ENCODE data around the gene CPSF2. TPM values are rescaled to one million over a fixed set of nuclear protein-coding genes. Genes with fewer than 3 reads are reported as not detected.

The CPSF2 gene
- total RNA-seq, 1 experiment from 2014 or later = 51.5 TPM

DNA sequence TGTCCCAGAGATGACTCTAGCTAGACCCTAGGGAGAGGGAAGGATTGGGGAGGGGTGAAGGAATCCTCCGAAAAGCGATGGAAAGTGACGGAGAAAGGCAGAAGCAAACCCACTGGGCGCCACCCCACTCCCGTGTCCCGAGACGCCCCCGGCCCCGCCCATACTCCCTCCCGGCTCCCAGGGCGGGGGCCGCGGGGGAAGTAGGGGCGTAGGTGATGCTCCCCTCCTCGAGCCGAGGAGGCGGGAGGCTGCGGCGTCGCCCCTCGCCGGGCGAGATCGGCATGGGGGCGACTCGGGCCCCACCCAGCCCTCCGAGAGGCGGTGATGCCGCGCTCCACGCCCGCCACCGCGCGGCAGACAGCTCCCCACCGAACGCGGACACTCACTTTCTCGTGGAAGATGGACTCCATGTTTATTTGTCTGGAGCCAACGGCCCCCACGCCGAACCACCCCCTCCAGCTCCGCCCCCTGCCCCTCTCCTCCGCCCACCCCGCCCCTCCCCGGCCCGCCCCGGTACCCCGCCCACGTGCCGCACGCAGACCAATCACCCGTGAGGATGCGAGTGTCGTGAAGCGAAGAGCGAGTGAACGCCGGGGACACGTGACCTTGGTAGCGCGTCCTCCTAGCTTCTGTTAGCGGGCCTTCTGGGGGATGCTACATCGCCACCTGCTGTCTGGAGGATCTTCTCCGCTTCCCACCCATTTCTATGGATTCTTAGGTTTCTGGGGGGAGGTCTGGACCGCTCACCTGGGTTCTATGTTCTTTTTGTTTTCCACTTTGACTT, 15.4 kb upstream of the CPSF2 start, which contains the start of gene ATXN3:
Gene ATXN3 (minus strand): TSS at position 440 of the 784 bp plus-strand sequence. CDS start 30 bp downstream, at position 410.
- DNase-seq (peak; percentile 96), ATAC-seq (peak; percentile 90)
- H3K4me2 ChIP-seq (ENCODE audit: low read length) = peak within 1 kb of the TSS; percentile 95
- H3K79me2 ChIP-seq (ENCODE audit: low read length) = peaks cover 40% of the 10 kb centered on the region
- H3K9ac ChIP-seq (ENCODE audit: low read length) = peak within 1 kb of the TSS; percentile 81
- intact Hi-C loops (cut with micrococcal nuclease) = loop anchor here (1.0 to 2.0 kb wide), 2 partner anchors 15 to 66 kb away; partner anchors contain the start of genes CPSF2, NDUFB1 and TRIP11
- no peaks in the 10 kb centered on the region for H4K20me1 ChIP-seq (ENCODE audit: low read length)
- TF ChIP-seq, protein P1, sequence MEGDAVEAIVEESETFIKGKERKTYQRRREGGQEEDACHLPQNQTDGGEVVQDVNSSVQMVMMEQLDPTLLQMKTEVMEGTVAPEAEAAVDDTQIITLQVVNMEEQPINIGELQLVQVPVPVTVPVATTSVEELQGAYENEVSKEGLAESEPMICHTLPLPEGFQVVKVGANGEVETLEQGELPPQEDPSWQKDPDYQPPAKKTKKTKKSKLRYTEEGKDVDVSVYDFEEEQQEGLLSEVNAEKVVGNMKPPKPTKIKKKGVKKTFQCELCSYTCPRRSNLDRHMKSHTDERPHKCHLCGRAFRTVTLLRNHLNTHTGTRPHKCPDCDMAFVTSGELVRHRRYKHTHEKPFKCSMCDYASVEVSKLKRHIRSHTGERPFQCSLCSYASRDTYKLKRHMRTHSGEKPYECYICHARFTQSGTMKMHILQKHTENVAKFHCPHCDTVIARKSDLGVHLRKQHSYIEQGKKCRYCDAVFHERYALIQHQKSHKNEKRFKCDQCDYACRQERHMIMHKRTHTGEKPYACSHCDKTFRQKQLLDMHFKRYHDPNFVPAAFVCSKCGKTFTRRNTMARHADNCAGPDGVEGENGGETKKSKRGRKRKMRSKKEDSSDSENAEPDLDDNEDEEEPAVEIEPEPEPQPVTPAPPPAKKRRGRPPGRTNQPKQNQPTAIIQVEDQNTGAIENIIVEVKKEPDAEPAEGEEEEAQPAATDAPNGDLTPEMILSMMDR (conservative IDR thresholded peaks at IDR 0.05; ENCODE audit: low read depth, low read length) = peak; percentile 68
- TF ChIP-seq EZH2 (IDR thresholded peaks at IDR 0.05; ENCODE audit: low read length, unreplicated experiment) = no peak
- peaks cover 11% of the 10 kb centered on the region for H3K4me1 ChIP-seq (ENCODE audit: insufficient read depth, low read length)
- H2AFZ ChIP-seq (ENCODE audit: low read length) = peak within 1 kb of the TSS; percentile 97
- POLR2A ChIA-PET (ENCODE audit: unreplicated experiment) = interaction anchor here (0.5 to 1.1 kb wide), 9 partner anchors 8 to 1084 kb away, joined by 3 to 15 read pairs (median 4); partner anchors contain the start of genes CPSF2, NDUFB1 and TRIP11
- no TSS peak for BruUV-seq (replicated peaks)
- no peaks in the 10 kb centered on the region for H3K27me3 ChIP-seq (ENCODE audit: low read length)
- H3K27ac ChIP-seq (ENCODE audit: low read length) = peak within 1 kb of the TSS; percentile 71
- H3K36me3 ChIP-seq (ENCODE audit: low read depth, low read length) = no peaks in the 10 kb centered on the region
- peak within 1 kb of the TSS; percentile 96 for H3K4me3 ChIP-seq (ENCODE audit: low read length)
- H3K9me2 ChIP-seq (replicated peaks; ENCODE audit: low read length) = no peaks in the 10 kb centered on the region
- no peaks in the 10 kb centered on the region for H3F3A ChIP-seq (ENCODE audit: low read length, unreplicated experiment)
- H3K9me3 ChIP-seq (ENCODE audit: low read length) = no peaks in the 10 kb centered on the region
- CTCF ChIA-PET = interaction anchor here (0.6 to 1.3 kb wide), 4 partner anchors 15 to 360 kb away, joined by 5 to 18 read pairs (median 6); partner anchors contain the start of genes CPSF2, NDUFB1 and TRIP11

DNA sequence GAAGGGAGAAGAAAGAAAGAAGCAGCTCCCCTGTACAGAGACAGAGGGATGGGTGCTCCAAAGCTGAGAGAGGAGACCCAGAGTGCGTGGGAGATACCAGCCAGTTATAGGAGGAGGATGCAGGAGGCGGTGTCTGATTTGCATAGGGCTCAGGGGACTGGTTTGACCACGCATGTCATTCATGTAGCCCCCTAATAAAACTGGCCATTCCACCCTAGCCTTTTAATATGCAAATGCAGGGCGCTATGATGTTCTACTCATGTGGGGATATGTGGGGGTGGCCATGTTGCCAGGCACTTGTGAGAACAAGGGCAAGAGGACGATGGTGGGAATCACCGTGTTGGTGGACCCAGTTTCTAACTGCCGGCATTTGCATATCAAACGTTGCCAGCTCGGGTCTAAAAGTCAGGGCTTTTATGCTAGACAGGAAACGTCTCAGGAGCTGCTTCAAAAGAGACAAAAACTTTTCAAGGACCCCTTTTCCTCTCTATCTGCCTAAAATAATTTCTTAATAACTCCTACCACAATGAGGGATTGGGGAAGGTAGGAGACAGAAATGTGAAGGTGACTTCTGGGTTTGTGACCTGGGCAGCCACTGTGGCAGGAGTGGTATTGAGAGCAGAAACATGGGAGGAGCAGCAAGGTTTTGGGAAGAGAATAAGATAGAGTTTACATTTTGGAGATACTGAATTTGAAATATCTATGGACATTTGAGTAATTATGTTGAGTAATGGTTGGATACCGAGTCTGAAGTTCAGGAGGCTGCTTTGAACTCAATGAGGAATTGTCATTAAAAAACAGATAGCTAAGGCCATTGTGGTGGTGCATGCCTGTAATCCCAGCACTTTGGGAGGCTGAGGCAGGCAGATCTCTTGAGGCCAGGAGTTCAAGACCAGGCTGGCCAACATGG, 13.2 kb upstream of the CPSF2 start:
- H3K36me3 ChIP-seq (ENCODE audit: low read depth, low read length) = no peaks in the 10 kb centered on the region
- no peak overlapping the region for H3K4me3 ChIP-seq (ENCODE audit: low read length)
- ChIA-PET CTCF (interaction anchor here (0.6 kb wide), 1 partner anchor 9 kb away, joined by 3 read pairs; no protein-coding TSS in a partner anchor), POLR2A (ENCODE audit: unreplicated experiment) (no interaction called here)
- no peak overlapping the region for H3K4me2 ChIP-seq (ENCODE audit: low read length)
- no peak overlapping the region for H3K9ac ChIP-seq (ENCODE audit: low read length)
- H3F3A ChIP-seq (ENCODE audit: low read length, unreplicated experiment) = no peaks in the 10 kb centered on the region
- no peaks in the 10 kb centered on the region for H3K27me3 ChIP-seq (ENCODE audit: low read length)
- H3K4me1 ChIP-seq (ENCODE audit: insufficient read depth, low read length) = peaks cover 7% of the 10 kb centered on the region
- no peak for TF ChIP-seq EZH2 (IDR thresholded peaks at IDR 0.05; ENCODE audit: low read length, unreplicated experiment)
- TF ChIP-seq, protein P1 (conservative IDR thresholded peaks at IDR 0.05; ENCODE audit: low read depth, low read length) = no peak
- no peak for TF ChIP-seq EZH2phosphoT487 (IDR thresholded peaks at IDR 0.05; ENCODE audit: borderline replicate concordance, low read length)
- H3K79me2 ChIP-seq (ENCODE audit: low read length) = peaks cover 23% of the 10 kb centered on the region
- no peaks in the 10 kb centered on the region for H3K9me2 ChIP-seq (replicated peaks; ENCODE audit: low read length)
- intact Hi-C loops (cut with micrococcal nuclease) = no loop called here
- ATAC-seq (no peak), DNase-seq (no peak)
- no TSS peak for BruUV-seq (replicated peaks)
- H4K20me1 ChIP-seq (ENCODE audit: low read length) = no peaks in the 10 kb centered on the region
- H2AFZ ChIP-seq (ENCODE audit: low read length) = no peak overlapping the region
- H3K27ac ChIP-seq (ENCODE audit: low read length) = no peak overlapping the region
- H3K9me3 ChIP-seq (ENCODE audit: low read length) = no peaks in the 10 kb centered on the region
